Measurements from ENCODE around the gene HTT. TPM values are rescaled to one million over a fixed set of nuclear protein-coding genes. Genes with fewer than 3 reads are reported as not detected.

The HTT gene
- polyA plus RNA-seq, 2 of the 4 experiments (the other 2 are of a cell fraction): 14.5 to 16.9 TPM

DNA sequence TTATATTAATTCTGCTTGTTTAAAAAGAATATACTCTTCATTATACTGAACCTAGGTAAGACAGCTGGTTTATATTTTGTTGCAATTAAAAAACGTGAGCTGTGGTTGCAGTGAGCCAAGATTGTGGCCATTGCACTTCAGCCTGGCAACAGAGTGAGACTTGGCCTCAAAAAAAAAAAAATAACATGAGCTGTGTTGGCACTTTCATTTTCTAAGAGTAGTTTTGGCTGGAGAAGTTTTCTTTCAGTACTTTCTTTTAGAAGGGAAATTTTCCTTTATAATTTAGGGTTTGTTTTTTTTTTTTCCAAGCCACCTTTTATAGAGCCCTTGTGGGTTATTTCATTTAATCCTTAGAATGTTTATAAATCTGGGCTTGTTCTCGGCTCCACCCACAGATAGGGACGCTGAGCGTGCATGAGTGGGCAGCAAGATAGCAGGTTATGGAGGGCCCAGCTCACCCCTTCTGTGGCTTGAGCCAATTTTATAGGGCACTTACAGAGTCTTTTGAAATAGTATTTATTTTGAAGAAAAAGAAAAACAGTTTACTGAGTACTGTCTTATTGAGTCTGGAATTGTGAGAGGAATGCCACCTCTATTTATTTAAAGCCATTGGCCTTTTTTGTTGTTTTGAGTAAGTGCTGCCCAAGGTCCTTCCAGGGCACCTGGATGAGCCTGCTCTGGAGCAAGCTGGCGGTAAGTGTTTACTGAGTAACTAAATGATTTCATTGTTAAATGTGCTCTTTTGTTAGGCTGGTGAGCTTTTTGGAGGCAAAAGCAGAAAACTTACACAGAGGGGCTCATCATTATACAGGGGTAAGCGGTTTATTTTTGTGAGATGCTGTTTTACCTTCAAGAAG is 60.9 kb downstream of the HTT start:
- FAIRE-seq (no peak), ATAC-seq (no peak), DNase-seq (ENCODE audit: low read depth in 1 of 2, low spot score in 1 of 2) (no peak)
- ChIA-PET POLR2A (no interaction called here), CTCF (interaction anchor here (0.7 to 4.3 kb wide), 8 partner anchors 8 to 308 kb away, joined by 3 to 22 read pairs (median 3); no protein-coding TSS in a partner anchor)
- no peaks in the 10 kb centered on the region for H3K4me1 ChIP-seq
- no peaks in the 10 kb centered on the region for H3K9me3 ChIP-seq
- no peak overlapping the region for H3K27ac ChIP-seq
- H3K4me3 ChIP-seq: no peak overlapping the region
- 86% methylated on average over 6 of the region's 6 CpGs for WGBS (ENCODE audit: missing lambda C conversion rate)
- H3K4me2 ChIP-seq: no peak overlapping the region
- TF ChIP-seq, protein P1, sequence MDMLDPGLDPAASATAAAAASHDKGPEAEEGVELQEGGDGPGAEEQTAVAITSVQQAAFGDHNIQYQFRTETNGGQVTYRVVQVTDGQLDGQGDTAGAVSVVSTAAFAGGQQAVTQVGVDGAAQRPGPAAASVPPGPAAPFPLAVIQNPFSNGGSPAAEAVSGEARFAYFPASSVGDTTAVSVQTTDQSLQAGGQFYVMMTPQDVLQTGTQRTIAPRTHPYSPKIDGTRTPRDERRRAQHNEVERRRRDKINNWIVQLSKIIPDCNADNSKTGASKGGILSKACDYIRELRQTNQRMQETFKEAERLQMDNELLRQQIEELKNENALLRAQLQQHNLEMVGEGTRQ (IDR thresholded peaks at IDR 0.05): no peak
- TF ChIP-seq JUNB (IDR thresholded peaks at IDR 0.05) (no peak), KDM1A (IDR thresholded peaks at IDR 0.05; ENCODE audit: low read depth) (no peak), JUN (IDR thresholded peaks at IDR 0.05) (no peak), HOXB5 (CRISPR knock-in tag; IDR thresholded peaks at IDR 0.05) (no peak), NPAS2 (CRISPR knock-in tag; IDR thresholded peaks at IDR 0.05; ENCODE audit: borderline replicate concordance) (no peak), RARB (CRISPR knock-in tag; IDR thresholded peaks at IDR 0.05) (no peak), RAD21 (conservative IDR thresholded peaks at IDR 0.05 in 1 of 2, IDR thresholded peaks at IDR 0.05 in 1 of 2) (no peak)
- TF ChIP-seq, protein P2, sequence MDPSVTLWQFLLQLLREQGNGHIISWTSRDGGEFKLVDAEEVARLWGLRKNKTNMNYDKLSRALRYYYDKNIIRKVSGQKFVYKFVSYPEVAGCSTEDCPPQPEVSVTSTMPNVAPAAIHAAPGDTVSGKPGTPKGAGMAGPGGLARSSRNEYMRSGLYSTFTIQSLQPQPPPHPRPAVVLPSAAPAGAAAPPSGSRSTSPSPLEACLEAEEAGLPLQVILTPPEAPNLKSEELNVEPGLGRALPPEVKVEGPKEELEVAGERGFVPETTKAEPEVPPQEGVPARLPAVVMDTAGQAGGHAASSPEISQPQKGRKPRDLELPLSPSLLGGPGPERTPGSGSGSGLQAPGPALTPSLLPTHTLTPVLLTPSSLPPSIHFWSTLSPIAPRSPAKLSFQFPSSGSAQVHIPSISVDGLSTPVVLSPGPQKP (IDR thresholded peaks at IDR 0.05; ENCODE audit: low read depth, low read length): no peak

DNA sequence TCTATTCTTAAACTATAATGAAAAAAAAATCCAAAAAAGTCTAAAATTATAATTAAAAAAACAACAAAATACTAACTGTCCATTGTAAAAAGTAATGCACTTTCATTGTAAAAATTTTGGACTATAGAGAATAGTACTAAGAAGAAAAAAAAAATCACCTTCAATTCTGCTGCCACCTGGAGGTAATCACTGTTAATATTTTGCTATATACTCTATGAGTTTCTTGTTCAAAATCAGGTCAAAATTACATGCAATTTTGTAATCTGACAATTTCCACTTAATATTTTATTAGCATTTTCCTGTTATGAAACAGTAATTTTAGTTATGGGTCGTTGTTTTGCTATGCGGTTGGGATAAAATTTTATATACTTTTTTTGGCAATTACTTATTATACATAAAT is 62.0 kb downstream of the HTT start:
- ChIA-PET CTCF (interaction anchor here (0.7 to 4.3 kb wide), 5 partner anchors 9 to 83 kb away, joined by 3 to 22 read pairs (median 3); no protein-coding TSS in a partner anchor), POLR2A (no interaction called here)
- H3K9me3 ChIP-seq: no peaks in the 10 kb centered on the region
- DNase-seq (ENCODE audit: low read depth in 1 of 2, low spot score in 1 of 2) (no peak), FAIRE-seq (no peak), ATAC-seq (no peak)
- 96% methylated on average over 2 of the region's 2 CpGs for WGBS (ENCODE audit: missing lambda C conversion rate)
- no peak overlapping the region for H3K27ac ChIP-seq
- no peak for TF ChIP-seq NR3C1 (IDR thresholded peaks at IDR 0.05)
- TF ChIP-seq, protein P3, sequence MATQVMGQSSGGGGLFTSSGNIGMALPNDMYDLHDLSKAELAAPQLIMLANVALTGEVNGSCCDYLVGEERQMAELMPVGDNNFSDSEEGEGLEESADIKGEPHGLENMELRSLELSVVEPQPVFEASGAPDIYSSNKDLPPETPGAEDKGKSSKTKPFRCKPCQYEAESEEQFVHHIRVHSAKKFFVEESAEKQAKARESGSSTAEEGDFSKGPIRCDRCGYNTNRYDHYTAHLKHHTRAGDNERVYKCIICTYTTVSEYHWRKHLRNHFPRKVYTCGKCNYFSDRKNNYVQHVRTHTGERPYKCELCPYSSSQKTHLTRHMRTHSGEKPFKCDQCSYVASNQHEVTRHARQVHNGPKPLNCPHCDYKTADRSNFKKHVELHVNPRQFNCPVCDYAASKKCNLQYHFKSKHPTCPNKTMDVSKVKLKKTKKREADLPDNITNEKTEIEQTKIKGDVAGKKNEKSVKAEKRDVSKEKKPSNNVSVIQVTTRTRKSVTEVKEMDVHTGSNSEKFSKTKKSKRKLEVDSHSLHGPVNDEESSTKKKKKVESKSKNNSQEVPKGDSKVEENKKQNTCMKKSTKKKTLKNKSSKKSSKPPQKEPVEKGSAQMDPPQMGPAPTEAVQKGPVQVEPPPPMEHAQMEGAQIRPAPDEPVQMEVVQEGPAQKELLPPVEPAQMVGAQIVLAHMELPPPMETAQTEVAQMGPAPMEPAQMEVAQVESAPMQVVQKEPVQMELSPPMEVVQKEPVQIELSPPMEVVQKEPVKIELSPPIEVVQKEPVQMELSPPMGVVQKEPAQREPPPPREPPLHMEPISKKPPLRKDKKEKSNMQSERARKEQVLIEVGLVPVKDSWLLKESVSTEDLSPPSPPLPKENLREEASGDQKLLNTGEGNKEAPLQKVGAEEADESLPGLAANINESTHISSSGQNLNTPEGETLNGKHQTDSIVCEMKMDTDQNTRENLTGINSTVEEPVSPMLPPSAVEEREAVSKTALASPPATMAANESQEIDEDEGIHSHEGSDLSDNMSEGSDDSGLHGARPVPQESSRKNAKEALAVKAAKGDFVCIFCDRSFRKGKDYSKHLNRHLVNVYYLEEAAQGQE (IDR thresholded peaks at IDR 0.05): no peak
- no peak for TF ChIP-seq MAZ (IDR thresholded peaks at IDR 0.05; ENCODE audit: borderline replicate concordance, low read depth, low read length)
- TF ChIP-seq, protein P4, sequence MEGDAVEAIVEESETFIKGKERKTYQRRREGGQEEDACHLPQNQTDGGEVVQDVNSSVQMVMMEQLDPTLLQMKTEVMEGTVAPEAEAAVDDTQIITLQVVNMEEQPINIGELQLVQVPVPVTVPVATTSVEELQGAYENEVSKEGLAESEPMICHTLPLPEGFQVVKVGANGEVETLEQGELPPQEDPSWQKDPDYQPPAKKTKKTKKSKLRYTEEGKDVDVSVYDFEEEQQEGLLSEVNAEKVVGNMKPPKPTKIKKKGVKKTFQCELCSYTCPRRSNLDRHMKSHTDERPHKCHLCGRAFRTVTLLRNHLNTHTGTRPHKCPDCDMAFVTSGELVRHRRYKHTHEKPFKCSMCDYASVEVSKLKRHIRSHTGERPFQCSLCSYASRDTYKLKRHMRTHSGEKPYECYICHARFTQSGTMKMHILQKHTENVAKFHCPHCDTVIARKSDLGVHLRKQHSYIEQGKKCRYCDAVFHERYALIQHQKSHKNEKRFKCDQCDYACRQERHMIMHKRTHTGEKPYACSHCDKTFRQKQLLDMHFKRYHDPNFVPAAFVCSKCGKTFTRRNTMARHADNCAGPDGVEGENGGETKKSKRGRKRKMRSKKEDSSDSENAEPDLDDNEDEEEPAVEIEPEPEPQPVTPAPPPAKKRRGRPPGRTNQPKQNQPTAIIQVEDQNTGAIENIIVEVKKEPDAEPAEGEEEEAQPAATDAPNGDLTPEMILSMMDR (IDR thresholded peaks at IDR 0.05): 0 out of 3 replicates have a peak, but pooled peaks have one; percentile 13
- 0 out of 3 replicates have a peak, but pooled peaks have one; percentile 29 for TF ChIP-seq SMC3 (IDR thresholded peaks at IDR 0.05)
- TF ChIP-seq, protein P5, sequence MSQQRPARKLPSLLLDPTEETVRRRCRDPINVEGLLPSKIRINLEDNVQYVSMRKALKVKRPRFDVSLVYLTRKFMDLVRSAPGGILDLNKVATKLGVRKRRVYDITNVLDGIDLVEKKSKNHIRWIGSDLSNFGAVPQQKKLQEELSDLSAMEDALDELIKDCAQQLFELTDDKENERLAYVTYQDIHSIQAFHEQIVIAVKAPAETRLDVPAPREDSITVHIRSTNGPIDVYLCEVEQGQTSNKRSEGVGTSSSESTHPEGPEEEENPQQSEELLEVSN (IDR thresholded peaks at IDR 0.05; ENCODE audit: borderline replicate concordance, low read depth): no peak
- TF ChIP-seq, protein P6, sequence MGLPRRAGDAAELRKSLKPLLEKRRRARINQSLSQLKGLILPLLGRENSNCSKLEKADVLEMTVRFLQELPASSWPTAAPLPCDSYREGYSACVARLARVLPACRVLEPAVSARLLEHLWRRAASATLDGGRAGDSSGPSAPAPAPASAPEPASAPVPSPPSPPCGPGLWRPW (IDR thresholded peaks at IDR 0.05): no peak
- TF ChIP-seq, protein P7, sequence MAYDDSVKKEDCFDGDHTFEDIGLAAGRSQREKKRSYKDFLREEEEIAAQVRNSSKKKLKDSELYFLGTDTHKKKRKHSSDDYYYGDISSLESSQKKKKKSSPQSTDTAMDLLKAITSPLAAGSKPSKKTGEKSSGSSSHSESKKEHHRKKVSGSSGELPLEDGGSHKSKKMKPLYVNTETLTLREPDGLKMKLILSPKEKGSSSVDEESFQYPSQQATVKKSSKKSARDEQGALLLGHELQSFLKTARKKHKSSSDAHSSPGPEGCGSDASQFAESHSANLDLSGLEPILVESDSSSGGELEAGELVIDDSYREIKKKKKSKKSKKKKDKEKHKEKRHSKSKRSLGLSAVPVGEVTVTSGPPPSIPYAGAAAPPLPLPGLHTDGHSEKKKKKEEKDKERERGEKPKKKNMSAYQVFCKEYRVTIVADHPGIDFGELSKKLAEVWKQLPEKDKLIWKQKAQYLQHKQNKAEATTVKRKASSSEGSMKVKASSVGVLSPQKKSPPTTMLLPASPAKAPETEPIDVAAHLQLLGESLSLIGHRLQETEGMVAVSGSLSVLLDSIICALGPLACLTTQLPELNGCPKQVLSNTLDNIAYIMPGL (CRISPR knock-in tag; IDR thresholded peaks at IDR 0.05; ENCODE audit: borderline replicate concordance): no peak
- 0 out of 5 replicates have a peak, but pooled peaks of 1 of the 2 experiments have one; percentile 14 for TF ChIP-seq RAD21 (conservative IDR thresholded peaks at IDR 0.05 in 1 of 2, IDR thresholded peaks at IDR 0.05 in 1 of 2)
- no peak overlapping the region for H3K4me3 ChIP-seq
- no peaks in the 10 kb centered on the region for H3K4me1 ChIP-seq
- no peak overlapping the region for H3K4me2 ChIP-seq
